Neural cell (in vitro differentiated cells): ENCODE data around the gene CAPN12. TPM values are rescaled to one million over a fixed set of nuclear protein-coding genes. Genes with fewer than 3 reads are reported as not detected.

Source experiments
- H2AFZ ChIP-seq: fragments of 200-600, 300-800 bp; sonication (generic), shearing (Covaris generic); 2 replicates; pipeline ENCODE4 v1.6.0; 2014; ENCODE audit warnings: low read depth, mild to moderate bottlenecking, antibody characterized with exemption, low read length, moderate library complexity
- H3F3A ChIP-seq: fragments of 200-600 bp; shearing (Covaris generic); 2 replicates; pipeline ENCODE4 v1.6.1; 2016; ENCODE audit warnings: mild to moderate bottlenecking, moderate library complexity, mixed read lengths, antibody characterized with exemption, low read length; ENCODE audit not compliant: insufficient read depth, poor library complexity, severe bottlenecking
- H3K27ac ChIP-seq: fragments of 200-600, 300-800 bp; sonication (generic), shearing (Covaris generic); 2 replicates; pipeline ENCODE4 v1.5.1; 2014; ENCODE audit warnings: mild to moderate bottlenecking, low read length, moderate library complexity
- H3K27me3 ChIP-seq: fragments of 300-800, 200-600 bp; sonication (generic), shearing (Covaris generic); 2 replicates; pipeline ENCODE4 v1.6.0; 2014; ENCODE audit warnings: mild to moderate bottlenecking, low read depth, low read length, moderate library complexity; ENCODE audit not compliant: insufficient read depth
- H3K36me3 ChIP-seq: fragments of 300-800, 200-600 bp; sonication (generic), shearing (Covaris generic); 2 replicates; pipeline ENCODE4 v1.5.1; 2014; ENCODE audit warnings: mild to moderate bottlenecking, antibody characterized with exemption, low read length, moderate library complexity; ENCODE audit not compliant: insufficient read depth
- H3K4me2 ChIP-seq: fragments of 300-800, 200-600 bp; sonication (generic), shearing (Covaris generic); 2 replicates; pipeline ENCODE4 v1.6.0; 2014; ENCODE audit warnings: mild to moderate bottlenecking, low read length
- H3K4me3 ChIP-seq: fragments of 300-800, 200-600 bp; sonication (generic), shearing (Covaris generic); 2 replicates; pipeline ENCODE4 v1.5.1; 2014; ENCODE audit warnings: mild to moderate bottlenecking, low read length, moderate library complexity
- H3K79me2 ChIP-seq: fragments of 200-600 bp; shearing (Covaris generic); replicated peaks from 2 replicates; pipeline ENCODE4 v1.6.0; 2014; ENCODE audit warnings: mild to moderate bottlenecking, low read length, moderate library complexity; ENCODE audit not compliant: insufficient read depth
- H3K9ac ChIP-seq: fragments of 300-800, 200-600 bp; sonication (generic), shearing (Covaris generic); 2 replicates; pipeline ENCODE4 v1.6.1; 2016; ENCODE audit warnings: mild to moderate bottlenecking, low read length, mixed read lengths
- H3K9me2 ChIP-seq: fragments of 200-600 bp; shearing (Covaris generic); 2 replicates; pipeline ENCODE4 v1.6.1; 2016; ENCODE audit warnings: mild to moderate bottlenecking, low read length, mixed read lengths; ENCODE audit not compliant: insufficient read depth
- H3K9me3 ChIP-seq: fragments of 200-600, 300-800 bp; sonication (generic), shearing (Covaris generic); 2 replicates; pipeline ENCODE4 v1.6.1; 2016; ENCODE audit warnings: mild to moderate bottlenecking, mixed run types, low read length, moderate library complexity, mixed read lengths
- H4K20me1 ChIP-seq: fragments of 200-600 bp; shearing (Covaris generic); 2 replicates; pipeline ENCODE4 v1.6.1; 2016; ENCODE audit warnings: mild to moderate bottlenecking, mixed run types; ENCODE audit not compliant: insufficient read depth
- CTCF ChIP-seq: fragments of 450-650 bp; IDR thresholded peaks from 2 replicates; pipeline ENCODE4 v1.5.1; 2014; ENCODE audit warnings: antibody characterized with exemption, mild to moderate bottlenecking, moderate library complexity; ENCODE audit not compliant: poor library complexity, severe bottlenecking
- EP300 ChIP-seq: fragments of 450-650 bp; conservative IDR thresholded peaks from 2 replicates; pipeline ENCODE4 v1.6.1; 2014; ENCODE audit warnings: antibody characterized with exemption, mild to moderate bottlenecking, moderate library complexity; ENCODE audit not compliant: poor library complexity, severe bottlenecking
- EZH2 ChIP-seq: fragments of 200-600, 300-800 bp; shearing (Covaris generic), sonication (generic); IDR thresholded peaks from 2 replicates; pipeline ENCODE4 v1.6.1; 2014; ENCODE audit warnings: antibody characterized with exemption, low read length, borderline replicate concordance, mild to moderate bottlenecking; ENCODE audit not compliant: insufficient read depth, poor library complexity, severe bottlenecking
- MXI1 ChIP-seq: fragments of 450-650 bp; conservative IDR thresholded peaks from 2 replicates; pipeline ENCODE4 v1.6.1; 2014; ENCODE audit warnings: antibody characterized with exemption, mild to moderate bottlenecking; ENCODE audit not compliant: poor library complexity, severe bottlenecking
- POLR2AphosphoS5 ChIP-seq: IDR thresholded peaks from 2 replicates; pipeline ENCODE4 v1.6.1; 2012
- RAD21 ChIP-seq: fragments of 450-650 bp; conservative IDR thresholded peaks from 2 replicates; pipeline ENCODE4 v1.6.1; 2014; ENCODE audit warnings: antibody characterized with exemption, mild to moderate bottlenecking, moderate library complexity
- SMC3 ChIP-seq: fragments of 450-650 bp; conservative IDR thresholded peaks from 2 replicates; pipeline ENCODE4 v1.6.1; 2014; ENCODE audit warnings: antibody characterized with exemption, mild to moderate bottlenecking, moderate library complexity; ENCODE audit not compliant: poor library complexity
- TAF1 ChIP-seq: IDR thresholded peaks from 2 replicates; pipeline ENCODE4 v1.6.1; 2012; ENCODE audit warnings: low read depth
- polyA plus RNA-seq: library from polyadenylated mRNA; depleted of rRNA; stranded (reverse); fragments of >200 nt; gene quantifications from 2 replicates; pipeline ENCODE4 v1.2.3, GENCODE V29; 2014
- TF ChIP-seq, protein P1 (sequence below): IDR thresholded peaks from 2 replicates; pipeline ENCODE4 v1.6.1; 2012; ENCODE audit warnings: borderline replicate concordance

Gene CAPN12
- polyA plus RNA-seq, 1 donor from 2014 or later, result not detected

- Histone ChIP-seq H3K27me3 (peaks cover 17% of the 10 kb centered on the region), H3K9me3 (no peaks in the 10 kb centered on the region), H3K27ac (no peak overlapping the region), H3F3A (no peaks in the 10 kb centered on the region), H3K4me2 (no peak overlapping the region), H3K79me2 (no peaks in the 10 kb centered on the region), H4K20me1 (no peaks in the 10 kb centered on the region), H3K9me2 (no peaks in the 10 kb centered on the region), H3K36me3 (no peaks in the 10 kb centered on the region), H3K9ac (no peak overlapping the region), H3K4me3 (no peak overlapping the region), H2AFZ (no peak overlapping the region)
- TF ChIP-seq EZH2, result no peak
- TF ChIP-seq, protein P1, sequence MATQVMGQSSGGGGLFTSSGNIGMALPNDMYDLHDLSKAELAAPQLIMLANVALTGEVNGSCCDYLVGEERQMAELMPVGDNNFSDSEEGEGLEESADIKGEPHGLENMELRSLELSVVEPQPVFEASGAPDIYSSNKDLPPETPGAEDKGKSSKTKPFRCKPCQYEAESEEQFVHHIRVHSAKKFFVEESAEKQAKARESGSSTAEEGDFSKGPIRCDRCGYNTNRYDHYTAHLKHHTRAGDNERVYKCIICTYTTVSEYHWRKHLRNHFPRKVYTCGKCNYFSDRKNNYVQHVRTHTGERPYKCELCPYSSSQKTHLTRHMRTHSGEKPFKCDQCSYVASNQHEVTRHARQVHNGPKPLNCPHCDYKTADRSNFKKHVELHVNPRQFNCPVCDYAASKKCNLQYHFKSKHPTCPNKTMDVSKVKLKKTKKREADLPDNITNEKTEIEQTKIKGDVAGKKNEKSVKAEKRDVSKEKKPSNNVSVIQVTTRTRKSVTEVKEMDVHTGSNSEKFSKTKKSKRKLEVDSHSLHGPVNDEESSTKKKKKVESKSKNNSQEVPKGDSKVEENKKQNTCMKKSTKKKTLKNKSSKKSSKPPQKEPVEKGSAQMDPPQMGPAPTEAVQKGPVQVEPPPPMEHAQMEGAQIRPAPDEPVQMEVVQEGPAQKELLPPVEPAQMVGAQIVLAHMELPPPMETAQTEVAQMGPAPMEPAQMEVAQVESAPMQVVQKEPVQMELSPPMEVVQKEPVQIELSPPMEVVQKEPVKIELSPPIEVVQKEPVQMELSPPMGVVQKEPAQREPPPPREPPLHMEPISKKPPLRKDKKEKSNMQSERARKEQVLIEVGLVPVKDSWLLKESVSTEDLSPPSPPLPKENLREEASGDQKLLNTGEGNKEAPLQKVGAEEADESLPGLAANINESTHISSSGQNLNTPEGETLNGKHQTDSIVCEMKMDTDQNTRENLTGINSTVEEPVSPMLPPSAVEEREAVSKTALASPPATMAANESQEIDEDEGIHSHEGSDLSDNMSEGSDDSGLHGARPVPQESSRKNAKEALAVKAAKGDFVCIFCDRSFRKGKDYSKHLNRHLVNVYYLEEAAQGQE, result no peak
- TF ChIP-seq EP300, result no peak
- no peak for TF ChIP-seq SMC3
- no peak for TF ChIP-seq POLR2AphosphoS5
- no peak for TF ChIP-seq RAD21
- no peak for TF ChIP-seq MXI1
- TF ChIP-seq CTCF, result no peak
- no peak for TF ChIP-seq TAF1
Observed at GRCh38 chr19:38793177-38793576, 48.9 kb upstream of the CAPN12 start.

DNA sequence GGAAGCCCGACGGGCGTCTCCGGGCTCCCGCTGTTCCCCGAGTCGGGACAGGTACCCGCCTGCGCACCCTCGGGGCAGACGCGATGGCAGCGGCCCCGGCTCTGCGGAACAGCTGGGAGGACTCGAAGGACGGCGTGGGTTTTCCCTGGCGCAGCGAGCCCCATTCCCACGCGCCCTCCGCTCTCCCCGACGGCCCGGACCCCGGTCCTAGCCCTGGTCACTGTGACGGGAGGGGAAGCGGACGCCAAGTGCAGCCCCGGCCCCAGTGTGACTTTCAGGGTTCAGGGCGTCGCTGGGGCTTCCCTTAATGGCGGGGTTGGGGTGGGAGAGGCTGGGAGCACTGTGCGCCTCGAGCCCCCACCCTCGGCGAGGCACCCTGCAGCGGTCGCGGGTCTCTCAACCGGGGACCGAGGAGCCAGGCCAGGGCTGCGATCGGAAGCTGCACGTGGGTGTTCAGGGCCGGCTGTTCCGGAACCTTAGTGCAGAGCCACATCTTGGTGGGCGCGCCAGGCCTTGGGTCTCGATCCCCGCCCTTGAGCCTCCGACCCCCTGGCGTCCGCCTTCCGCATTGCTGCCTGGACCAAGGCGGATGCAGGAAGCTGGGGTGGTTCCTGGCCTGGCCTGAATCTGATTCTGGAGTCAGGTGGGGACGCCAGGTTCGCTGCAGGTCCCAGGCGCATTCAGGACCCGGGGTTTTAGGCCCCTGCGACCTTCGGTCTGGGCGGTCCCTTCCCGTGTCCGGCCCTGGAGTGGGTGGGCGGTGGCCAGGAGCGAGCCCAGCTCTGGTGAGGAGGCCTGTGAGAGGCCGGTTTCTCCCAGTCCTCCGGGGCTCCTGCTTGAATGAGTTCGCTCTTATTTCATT lies 48.2 kb upstream of the CAPN12 start:
- Histone ChIP-seq H3K27me3 (peaks cover 17% of the 10 kb centered on the region), H3K9me3 (no peaks in the 10 kb centered on the region), H3K4me2 (no peak overlapping the region), H3K9ac (no peak overlapping the region), H3K4me3 (no peak overlapping the region), H3K79me2 (no peaks in the 10 kb centered on the region), H3K27ac (no peak overlapping the region), H3K36me3 (no peaks in the 10 kb centered on the region), H2AFZ (no peak overlapping the region), H3F3A (no peaks in the 10 kb centered on the region), H4K20me1 (no peaks in the 10 kb centered on the region), H3K9me2 (no peaks in the 10 kb centered on the region)
- no peak for TF ChIP-seq RAD21
- no peak for TF ChIP-seq POLR2AphosphoS5
- TF ChIP-seq TAF1, result no peak
- TF ChIP-seq EZH2, result no peak
- no peak for TF ChIP-seq EP300
- no peak for TF ChIP-seq SMC3
- TF ChIP-seq, protein P1, result no peak
- TF ChIP-seq MXI1, result no peak
- no peak for TF ChIP-seq CTCF
